ENCODE measurements around the gene KLHL40. TPM values are rescaled to one million over a fixed set of nuclear protein-coding genes. Genes with fewer than 3 reads are reported as not detected.

KLHL40 gene
- total RNA-seq, 1 experiment from 2014 or later, result not detected

DNA sequence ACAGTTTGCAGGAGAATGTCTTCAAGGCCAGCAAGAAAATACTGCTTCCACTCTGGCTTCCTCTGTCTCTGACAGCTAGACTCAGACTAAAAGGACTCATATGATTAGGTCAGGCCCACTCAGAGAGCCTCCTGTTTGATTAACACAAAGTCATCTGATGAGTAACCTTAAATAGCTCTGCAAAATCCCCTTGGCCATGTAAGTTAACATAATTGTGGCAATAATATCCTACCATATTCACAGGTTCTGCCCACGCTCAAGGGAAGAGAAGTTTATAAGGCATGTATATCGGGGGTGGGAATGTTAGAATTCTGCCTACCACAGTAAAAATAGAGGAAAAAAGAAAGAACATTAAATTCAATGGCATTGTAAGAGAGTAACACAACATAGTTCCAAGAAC is 37.9 kb downstream of the KLHL40 start:
- no peaks in the 10 kb centered on the region for H3K23me2 ChIP-seq (ENCODE audit: insufficient read length, low read depth, low read length, poor library complexity, severe bottlenecking)
- peaks cover 2% of the 10 kb centered on the region for H3K27me3 Mint-ChIP-seq (ENCODE audit: low read depth)
- H3K4me2 ChIP-seq (ENCODE audit: insufficient read depth, insufficient read length, low read length), result no peak overlapping the region
- no peak overlapping the region for H4K91ac ChIP-seq (ENCODE audit: insufficient read length, low read depth, low read length)
- H2BK120ac ChIP-seq (ENCODE audit: low read depth, low read length, poor library complexity, severe bottlenecking), result no peak overlapping the region
- TF ChIP-seq, protein P1, sequence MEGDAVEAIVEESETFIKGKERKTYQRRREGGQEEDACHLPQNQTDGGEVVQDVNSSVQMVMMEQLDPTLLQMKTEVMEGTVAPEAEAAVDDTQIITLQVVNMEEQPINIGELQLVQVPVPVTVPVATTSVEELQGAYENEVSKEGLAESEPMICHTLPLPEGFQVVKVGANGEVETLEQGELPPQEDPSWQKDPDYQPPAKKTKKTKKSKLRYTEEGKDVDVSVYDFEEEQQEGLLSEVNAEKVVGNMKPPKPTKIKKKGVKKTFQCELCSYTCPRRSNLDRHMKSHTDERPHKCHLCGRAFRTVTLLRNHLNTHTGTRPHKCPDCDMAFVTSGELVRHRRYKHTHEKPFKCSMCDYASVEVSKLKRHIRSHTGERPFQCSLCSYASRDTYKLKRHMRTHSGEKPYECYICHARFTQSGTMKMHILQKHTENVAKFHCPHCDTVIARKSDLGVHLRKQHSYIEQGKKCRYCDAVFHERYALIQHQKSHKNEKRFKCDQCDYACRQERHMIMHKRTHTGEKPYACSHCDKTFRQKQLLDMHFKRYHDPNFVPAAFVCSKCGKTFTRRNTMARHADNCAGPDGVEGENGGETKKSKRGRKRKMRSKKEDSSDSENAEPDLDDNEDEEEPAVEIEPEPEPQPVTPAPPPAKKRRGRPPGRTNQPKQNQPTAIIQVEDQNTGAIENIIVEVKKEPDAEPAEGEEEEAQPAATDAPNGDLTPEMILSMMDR (conservative IDR thresholded peaks at IDR 0.05), result no peak
- no peaks in the 10 kb centered on the region for H3K79me1 ChIP-seq (ENCODE audit: insufficient read depth, low read depth, low read length, poor library complexity, severe bottlenecking)
- no peak overlapping the region for H2AK5ac ChIP-seq (ENCODE audit: insufficient read length, low read length)
- H2BK20ac ChIP-seq (ENCODE audit: low read depth, low read length, poor library complexity, severe bottlenecking), result no peak overlapping the region
- no peaks in the 10 kb centered on the region for H3K27me3 ChIP-seq (ENCODE audit: insufficient read depth, low read length)
- WGBS (ENCODE audit: extremely low coverage, insufficient read length, low lambda C conversion rate), result no CpG with 5 or more reads among the region's 2 CpGs
- no peak overlapping the region for H2BK5ac ChIP-seq (ENCODE audit: insufficient read length, low read length)
- H3K4me1 ChIP-seq (ENCODE audit: insufficient read depth, low read length), result no peaks in the 10 kb centered on the region
- H4K8ac ChIP-seq (replicated peaks; ENCODE audit: insufficient read length, low read depth, low read length), result no peak overlapping the region
- H3K4ac ChIP-seq (ENCODE audit: low read depth, low read length), result no peak overlapping the region
- no peak overlapping the region for H3K4me3 Mint-ChIP-seq
- no peak overlapping the region for H3K18ac ChIP-seq (ENCODE audit: insufficient read length, low read depth, low read length)
- H3K79me2 ChIP-seq (ENCODE audit: insufficient read depth, low read length), result no peaks in the 10 kb centered on the region
- peaks cover 0 to 2% of the 10 kb centered on the region in 2 experiments; a peak in 1 of 5 replicates for H3K9me3 Mint-ChIP-seq
- no peak for DNase-seq
- no peak overlapping the region for H3K23ac ChIP-seq (ENCODE audit: insufficient read length, low read depth, low read length)
- H4K5ac ChIP-seq (ENCODE audit: insufficient read length, low read depth, low read length), result no peak overlapping the region
- H3K36me3 Mint-ChIP-seq (ENCODE audit: insufficient read depth in 1 of 3, low read depth in 3 of 3), result no peaks in the 10 kb centered on the region; a peak in 1 of 7 replicates
- no peak overlapping the region for H3K27ac ChIP-seq (ENCODE audit: insufficient read length, low read depth, low read length)
- no peak overlapping the region for H2AFZ ChIP-seq (ENCODE audit: low read length)
- no peak overlapping the region for H2BK15ac ChIP-seq (ENCODE audit: low read depth, low read length)
- peak overlapping the region in 1 of 3 experiments; percentile 13; a peak in 1 of 7 replicates for H3K27ac Mint-ChIP-seq
- H3K56ac ChIP-seq (ENCODE audit: insufficient read length, low read depth, low read length), result no peak overlapping the region
- no peaks in the 10 kb centered on the region for H3K9me3 ChIP-seq (ENCODE audit: control insufficient read depth, low read depth, low read length)
- no peak overlapping the region for H2BK12ac ChIP-seq (ENCODE audit: insufficient read length, low read depth, low read length)
- H3K4me1 Mint-ChIP-seq, result peaks cover 8 to 16% of the 10 kb centered on the region in 2 experiments
- H4K20me1 ChIP-seq (ENCODE audit: control insufficient read depth, insufficient read depth, insufficient read length), result no peaks in the 10 kb centered on the region
- H3K9ac ChIP-seq (ENCODE audit: extremely low read depth, insufficient read length, low read length), result no peak overlapping the region
- H3T11ph ChIP-seq (ENCODE audit: low read length), result no peak overlapping the region
- no peak overlapping the region for H3K14ac ChIP-seq (ENCODE audit: insufficient read depth, low read length)

Data from H9 (cell line).